ENCODE measurements around the gene GPALPP1.
"Not testable (repeated sequence)": the region's sequence is repeated elsewhere in the genome, so short reads cannot be mapped to it uniquely, and the experiment has no call there.

Gene GPALPP1

GRCh38 chr13:44989071-44989889, at the start of gene GPALPP1, which contains the start of gene NUFIP1:
TSS of gene GPALPP1 (plus strand) at chr13:44989538. CDS start at chr13:44989655, 117 bp downstream.
TSS of gene NUFIP1 (minus strand) at chr13:44989471. CDS start at chr13:44989436, 35 bp downstream.
- H3K4me1 ChIP-seq (ENCODE audit: control insufficient read depth, insufficient read depth, low read length) = 0 out of 2 replicates have a peak, but pooled peaks cover 1% of the 10 kb centered on the region
- no peaks in the 10 kb centered on the region; the same call in 1 of the 2 replicates for H3K36me3 ChIP-seq (ENCODE audit: control insufficient read depth, insufficient read depth, low read length)
- peak; percentile 82 for DNase-seq (ENCODE audit: low read depth, low spot score)
- H3K27me3 ChIP-seq (ENCODE audit: control insufficient read depth, insufficient read depth, low read length) = no peaks in the 10 kb centered on the region
- no CpG with 5 or more reads among the region's 66 CpGs for WGBS (ENCODE audit: insufficient coverage, insufficient read length)
- no peak within 1 kb of the TSS for H3K27ac ChIP-seq (ENCODE audit: low read length)
- H3K4me3 ChIP-seq (ENCODE audit: low read length) = peak within 1 kb of the TSS; percentile 96
- no peaks in the 10 kb centered on the region for H3K9me3 ChIP-seq (ENCODE audit: control insufficient read depth, insufficient read depth, low read length)

- H3K27ac ChIP-seq (ENCODE audit: low read length) = not testable (repeated sequence)
- no CpG with 5 or more reads among the region's 4 CpGs for WGBS (ENCODE audit: insufficient coverage, insufficient read length)
Measured at GRCh38 chr13:44943411-44943810, 45.9 kb upstream of the GPALPP1 start.

DNA sequence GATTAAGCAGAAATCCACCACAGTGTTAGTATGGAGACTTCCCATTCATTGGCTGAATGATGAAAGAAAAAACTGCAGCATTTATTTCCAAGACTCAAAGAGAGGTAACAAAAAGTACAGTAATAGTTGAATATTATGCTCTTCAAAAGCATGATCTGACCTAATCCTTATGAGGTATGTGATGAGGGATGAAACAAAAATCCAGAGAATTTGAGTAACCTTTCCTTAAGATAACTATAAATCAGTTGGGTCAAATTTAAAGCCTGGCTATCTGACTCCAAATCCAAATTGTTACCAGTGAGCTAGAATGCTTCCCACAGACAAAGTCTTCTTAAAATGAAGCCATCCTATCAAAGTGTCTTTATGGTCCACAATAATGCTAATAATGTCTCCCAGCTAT, 38.2 kb upstream of the GPALPP1 start:
- Histone ChIP-seq H3K27me3 (ENCODE audit: control insufficient read depth, insufficient read depth, low read length) (no peaks in the 10 kb centered on the region), H3K4me3 (ENCODE audit: low read length) (no peak overlapping the region), H3K4me1 (ENCODE audit: control insufficient read depth, insufficient read depth, low read length) (no peaks in the 10 kb centered on the region), H3K9me3 (ENCODE audit: control insufficient read depth, insufficient read depth, low read length) (no peaks in the 10 kb centered on the region), H3K27ac (ENCODE audit: low read length) (no peak overlapping the region), H3K36me3 (ENCODE audit: control insufficient read depth, insufficient read depth, low read length) (peaks cover 3% of the 10 kb centered on the region; the same call in 1 of the 2 replicates)
- no peak for DNase-seq (ENCODE audit: low read depth, low spot score)

More at GRCh38 chr13:44943411-44943810, 45.9 kb upstream of the GPALPP1 start:
- not testable (repeated sequence) for H3K4me1 ChIP-seq (ENCODE audit: control insufficient read depth, insufficient read depth, low read length); DNase-seq (ENCODE audit: low read depth, low spot score); H3K4me3 ChIP-seq (ENCODE audit: low read length); H3K36me3 ChIP-seq (ENCODE audit: control insufficient read depth, insufficient read depth, low read length); H3K9me3 ChIP-seq (ENCODE audit: control insufficient read depth, insufficient read depth, low read length); H3K27me3 ChIP-seq (ENCODE audit: control insufficient read depth, insufficient read depth, low read length)

DNA sequence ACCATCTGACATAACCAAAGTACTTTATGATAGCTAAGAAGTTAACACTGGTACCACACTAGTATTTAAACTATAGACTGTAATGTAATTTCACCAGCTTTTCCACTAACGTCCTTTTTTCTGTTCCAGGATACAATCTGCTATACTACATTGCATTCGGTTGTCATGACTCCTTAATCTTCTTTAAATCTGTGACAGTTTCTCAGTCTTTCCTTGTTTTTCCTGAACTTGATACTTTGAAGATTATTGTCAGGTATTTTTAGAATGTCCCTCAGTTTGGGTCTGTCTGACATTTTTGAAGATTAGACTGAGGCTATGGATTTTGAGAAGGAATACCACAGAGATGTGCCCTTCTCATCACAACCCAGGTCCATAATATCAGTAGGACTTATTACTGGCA, 36.7 kb upstream of the GPALPP1 start:
- H3K36me3 ChIP-seq (ENCODE audit: control insufficient read depth, insufficient read depth, low read length) = peaks cover 3% of the 10 kb centered on the region; the same call in 1 of the 2 replicates
- H3K27me3 ChIP-seq (ENCODE audit: control insufficient read depth, insufficient read depth, low read length) = no peaks in the 10 kb centered on the region
- H3K27ac ChIP-seq (ENCODE audit: low read length) = no peak overlapping the region
- DNase-seq (ENCODE audit: low read depth, low spot score) = no peak
- H3K9me3 ChIP-seq (ENCODE audit: control insufficient read depth, insufficient read depth, low read length) = no peaks in the 10 kb centered on the region
- no peaks in the 10 kb centered on the region for H3K4me1 ChIP-seq (ENCODE audit: control insufficient read depth, insufficient read depth, low read length)
- H3K4me3 ChIP-seq (ENCODE audit: low read length) = no peak overlapping the region
- no CpG with 5 or more reads among the region's 2 CpGs for WGBS (ENCODE audit: insufficient coverage, insufficient read length)

- H3K27me3 ChIP-seq (ENCODE audit: control insufficient read depth, insufficient read depth, low read length) = no peaks in the 10 kb centered on the region
- no peak overlapping the region for H3K27ac ChIP-seq (ENCODE audit: low read length)
- no peaks in the 10 kb centered on the region for H3K4me1 ChIP-seq (ENCODE audit: control insufficient read depth, insufficient read depth, low read length)
- 100% methylated on average over 3 of the region's 7 CpGs for WGBS (ENCODE audit: insufficient coverage, insufficient read length)
- no peaks in the 10 kb centered on the region for H3K9me3 ChIP-seq (ENCODE audit: control insufficient read depth, insufficient read depth, low read length)
- peaks cover 3% of the 10 kb centered on the region; the same call in 1 of the 2 replicates for H3K36me3 ChIP-seq (ENCODE audit: control insufficient read depth, insufficient read depth, low read length)
- DNase-seq (ENCODE audit: low read depth, low spot score) = no peak
- no peak overlapping the region for H3K4me3 ChIP-seq (ENCODE audit: low read length)
Measured at GRCh38 chr13:44954224-44954623, 35.1 kb upstream of the GPALPP1 start.

GRCh38 chr13:44955406-44955805, 33.9 kb upstream of the GPALPP1 start:
- H3K4me1 ChIP-seq (ENCODE audit: control insufficient read depth, insufficient read depth, low read length) = no peaks in the 10 kb centered on the region
- no peak overlapping the region for H3K27ac ChIP-seq (ENCODE audit: low read length)
- H3K36me3 ChIP-seq (ENCODE audit: control insufficient read depth, insufficient read depth, low read length) = no peaks in the 10 kb centered on the region; the same call in 1 of the 2 replicates
- no peaks in the 10 kb centered on the region for H3K27me3 ChIP-seq (ENCODE audit: control insufficient read depth, insufficient read depth, low read length)
- no peak overlapping the region for H3K4me3 ChIP-seq (ENCODE audit: low read length)
- no peak for DNase-seq (ENCODE audit: low read depth, low spot score)
- no CpG with 5 or more reads among the region's 3 CpGs for WGBS (ENCODE audit: insufficient coverage, insufficient read length)
- no peaks in the 10 kb centered on the region for H3K9me3 ChIP-seq (ENCODE audit: control insufficient read depth, insufficient read depth, low read length)

GRCh38 chr13:44961997-44962396, 27.3 kb upstream of the GPALPP1 start:
- WGBS (ENCODE audit: insufficient coverage, insufficient read length) = no CpG with 5 or more reads among the region's 2 CpGs
- H3K4me1 ChIP-seq (ENCODE audit: control insufficient read depth, insufficient read depth, low read length) = no peaks in the 10 kb centered on the region
- peaks cover 9% of the 10 kb centered on the region; the same call in 1 of the 2 replicates for H3K36me3 ChIP-seq (ENCODE audit: control insufficient read depth, insufficient read depth, low read length)
- no peak for DNase-seq (ENCODE audit: low read depth, low spot score)
- no peak overlapping the region for H3K4me3 ChIP-seq (ENCODE audit: low read length)
- no peaks in the 10 kb centered on the region for H3K27me3 ChIP-seq (ENCODE audit: control insufficient read depth, insufficient read depth, low read length)
- no peaks in the 10 kb centered on the region; the same call in 1 of the 2 replicates for H3K9me3 ChIP-seq (ENCODE audit: control insufficient read depth, insufficient read depth, low read length)
- H3K27ac ChIP-seq (ENCODE audit: low read length) = no peak overlapping the region

DNA sequence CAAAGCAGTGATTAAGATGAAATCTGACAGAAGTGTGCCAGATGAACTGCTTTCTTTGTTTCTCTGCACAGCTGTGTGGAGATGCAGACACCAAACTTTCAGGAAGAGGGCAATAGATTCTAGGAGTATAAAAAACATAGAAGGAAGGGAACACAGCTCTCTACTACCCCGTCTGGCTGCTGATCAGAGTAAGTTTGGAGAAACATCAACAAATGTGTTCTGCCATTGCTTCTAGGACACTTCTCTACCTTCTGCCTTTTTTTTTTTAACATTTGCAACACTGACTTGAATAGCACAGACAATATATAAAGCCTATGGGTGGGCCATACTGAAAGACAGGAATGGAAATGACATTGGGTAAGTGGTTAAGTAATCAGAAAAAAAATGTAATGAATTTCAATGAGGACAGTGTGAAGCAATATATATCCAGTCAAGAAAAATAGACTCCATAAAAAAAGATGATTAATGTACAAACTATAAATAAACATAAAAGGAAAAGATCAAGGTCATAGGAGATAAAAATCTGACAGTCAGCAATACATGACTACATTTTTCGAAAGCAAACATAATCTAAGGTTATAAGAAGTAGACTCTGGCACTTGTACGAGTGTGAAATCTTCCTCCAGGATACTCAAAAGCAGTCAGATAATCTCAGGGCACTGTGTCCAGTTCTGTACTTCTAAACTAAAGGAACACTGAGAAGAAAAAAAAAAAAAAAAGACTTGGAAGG, 21.5 kb upstream of the GPALPP1 start:
- H3K27me3 ChIP-seq (ENCODE audit: control insufficient read depth, insufficient read depth, low read length) = no peaks in the 10 kb centered on the region; the same call in 1 of the 2 replicates
- WGBS (ENCODE audit: insufficient coverage, insufficient read length) = no CpG with 5 or more reads among the region's 3 CpGs
- H3K4me1 ChIP-seq (ENCODE audit: control insufficient read depth, insufficient read depth, low read length) = no peaks in the 10 kb centered on the region
- H3K36me3 ChIP-seq (ENCODE audit: control insufficient read depth, insufficient read depth, low read length) = peaks cover 9% of the 10 kb centered on the region; the same call in 1 of the 2 replicates
- no peak for DNase-seq (ENCODE audit: low read depth, low spot score)
- no peaks in the 10 kb centered on the region for H3K9me3 ChIP-seq (ENCODE audit: control insufficient read depth, insufficient read depth, low read length)
- H3K27ac ChIP-seq (ENCODE audit: low read length) = no peak overlapping the region
- no peak overlapping the region for H3K4me3 ChIP-seq (ENCODE audit: low read length)

- Histone ChIP-seq H3K27ac (ENCODE audit: low read length) (no peak overlapping the region), H3K27me3 (ENCODE audit: control insufficient read depth, insufficient read depth, low read length) (no peaks in the 10 kb centered on the region; the same call in 1 of the 2 replicates), H3K9me3 (ENCODE audit: control insufficient read depth, insufficient read depth, low read length) (no peaks in the 10 kb centered on the region), H3K4me3 (ENCODE audit: low read length) (no peak overlapping the region), H3K4me1 (ENCODE audit: control insufficient read depth, insufficient read depth, low read length) (no peaks in the 10 kb centered on the region), H3K36me3 (ENCODE audit: control insufficient read depth, insufficient read depth, low read length) (peaks cover 9% of the 10 kb centered on the region; the same call in 1 of the 2 replicates)
- DNase-seq (ENCODE audit: low read depth, low spot score) = no peak
- no CpG with 5 or more reads among the region's 3 CpGs for WGBS (ENCODE audit: insufficient coverage, insufficient read length)
Measured at GRCh38 chr13:44968434-44968815, 20.9 kb upstream of the GPALPP1 start.
